GM19438 (cell line): ENCODE measurements around the gene ALS2CL.

Source experiments
- ATAC-seq: cut with Tn5 transposase; IDR thresholded peaks from one replicate; pipeline ENCODE4 v1.9.1; 2021; ENCODE audit warnings: low read depth; ENCODE audit not compliant: unreplicated experiment

The ALS2CL gene

GRCh38 chr3:46680298-46680826 lies 13.1 kb downstream of the ALS2CL start:
- no peak for ATAC-seq

- ATAC-seq = no peak
These were observed 13.8 kb downstream of the ALS2CL start for GRCh38 chr3:46679681-46680080.

GRCh38 chr3:46678280-46678679 lies 15.2 kb downstream of the ALS2CL start:
- no peak for ATAC-seq

- no peak for ATAC-seq
These were observed 16.1 kb downstream of the ALS2CL start for GRCh38 chr3:46677411-46677726.

- ATAC-seq = no peak
These were observed 16.7 kb downstream of the ALS2CL start for GRCh38 chr3:46676601-46677410.

GRCh38 chr3:46675843-46676567 lies 17.5 kb downstream of the ALS2CL start:
- no peak for ATAC-seq

- ATAC-seq = no peak
These were observed 18.1 kb downstream of the ALS2CL start for GRCh38 chr3:46675426-46675825.

GRCh38 chr3:46674031-46674845 lies 19.2 kb downstream of the ALS2CL start:
- ATAC-seq = no peak

GRCh38 chr3:46673151-46674030 lies 20.1 kb downstream of the ALS2CL start:
- no peak for ATAC-seq

GRCh38 chr3:46672349-46672695 lies 21.2 kb downstream of the ALS2CL start:
- no peak for ATAC-seq

GRCh38 chr3:46671541-46672348 lies 21.7 kb downstream of the ALS2CL start:
- no peak for ATAC-seq

GRCh38 chr3:46670891-46671427 lies 22.5 kb downstream of the ALS2CL start:
- no peak for ATAC-seq

GRCh38 chr3:46670000-46670890 lies 23.2 kb downstream of the ALS2CL start:
- no peak for ATAC-seq

GRCh38 chr3:46669191-46669999 lies 24.1 kb downstream of the ALS2CL start:
- no peak for ATAC-seq

GRCh38 chr3:46668591-46668990 lies 24.9 kb downstream of the ALS2CL start:
- ATAC-seq = no peak

GRCh38 chr3:46668116-46668515 lies 25.4 kb downstream of the ALS2CL start:
- no peak for ATAC-seq

GRCh38 chr3:46667657-46668056 lies 25.8 kb downstream of the ALS2CL start:
- ATAC-seq = no peak
